ENCODE measurements around the gene IL36B.

The IL36B gene

DNA sequence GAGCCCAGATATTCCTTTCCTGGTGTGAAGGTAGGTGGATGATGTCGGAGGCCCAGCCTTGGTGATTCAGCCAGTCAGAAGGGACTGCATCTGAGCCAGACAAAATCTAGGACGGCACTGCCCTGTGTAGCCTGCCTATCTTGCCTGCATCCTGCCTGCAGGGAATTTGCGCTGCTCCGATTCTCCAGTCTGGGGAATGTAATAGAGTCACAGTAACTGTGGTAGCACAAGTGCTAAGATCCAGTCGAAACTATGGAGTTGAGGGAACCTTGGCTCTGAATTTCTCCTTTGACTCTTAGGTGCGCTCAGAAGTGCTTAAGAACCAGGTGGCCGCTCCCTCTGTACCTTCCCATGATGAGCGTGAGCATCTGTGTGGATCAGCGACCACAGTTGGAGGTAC, 15.9 kb downstream of the IL36B start:
- H3K27ac ChIP-seq = no peak overlapping the region
- H3K36me3 ChIP-seq (ENCODE audit: insufficient read depth) = no peaks in the 10 kb centered on the region
- H3K4me2 ChIP-seq = no peak overlapping the region
- no peaks in the 10 kb centered on the region for H3K4me1 ChIP-seq (ENCODE audit: low read depth, poor library complexity, severe bottlenecking)
- no peaks in the 10 kb centered on the region for H3K79me2 ChIP-seq (ENCODE audit: insufficient read depth, low read depth)
- H4K20me1 ChIP-seq (ENCODE audit: insufficient read depth) = no peaks in the 10 kb centered on the region
- no peaks in the 10 kb centered on the region for H3K27me3 ChIP-seq (ENCODE audit: insufficient read depth, low read depth)
- TF ChIP-seq, protein P1, sequence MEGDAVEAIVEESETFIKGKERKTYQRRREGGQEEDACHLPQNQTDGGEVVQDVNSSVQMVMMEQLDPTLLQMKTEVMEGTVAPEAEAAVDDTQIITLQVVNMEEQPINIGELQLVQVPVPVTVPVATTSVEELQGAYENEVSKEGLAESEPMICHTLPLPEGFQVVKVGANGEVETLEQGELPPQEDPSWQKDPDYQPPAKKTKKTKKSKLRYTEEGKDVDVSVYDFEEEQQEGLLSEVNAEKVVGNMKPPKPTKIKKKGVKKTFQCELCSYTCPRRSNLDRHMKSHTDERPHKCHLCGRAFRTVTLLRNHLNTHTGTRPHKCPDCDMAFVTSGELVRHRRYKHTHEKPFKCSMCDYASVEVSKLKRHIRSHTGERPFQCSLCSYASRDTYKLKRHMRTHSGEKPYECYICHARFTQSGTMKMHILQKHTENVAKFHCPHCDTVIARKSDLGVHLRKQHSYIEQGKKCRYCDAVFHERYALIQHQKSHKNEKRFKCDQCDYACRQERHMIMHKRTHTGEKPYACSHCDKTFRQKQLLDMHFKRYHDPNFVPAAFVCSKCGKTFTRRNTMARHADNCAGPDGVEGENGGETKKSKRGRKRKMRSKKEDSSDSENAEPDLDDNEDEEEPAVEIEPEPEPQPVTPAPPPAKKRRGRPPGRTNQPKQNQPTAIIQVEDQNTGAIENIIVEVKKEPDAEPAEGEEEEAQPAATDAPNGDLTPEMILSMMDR (conservative IDR thresholded peaks at IDR 0.05; ENCODE audit: low read depth, low read length) = no peak
- no peak overlapping the region for H3K4me3 ChIP-seq (IDR thresholded peaks at IDR 0.05; ENCODE audit: insufficient read depth, low read depth, low read length)
- no peak overlapping the region for H3K9ac ChIP-seq
- H2AFZ ChIP-seq (ENCODE audit: low read depth) = no peak overlapping the region

DNA sequence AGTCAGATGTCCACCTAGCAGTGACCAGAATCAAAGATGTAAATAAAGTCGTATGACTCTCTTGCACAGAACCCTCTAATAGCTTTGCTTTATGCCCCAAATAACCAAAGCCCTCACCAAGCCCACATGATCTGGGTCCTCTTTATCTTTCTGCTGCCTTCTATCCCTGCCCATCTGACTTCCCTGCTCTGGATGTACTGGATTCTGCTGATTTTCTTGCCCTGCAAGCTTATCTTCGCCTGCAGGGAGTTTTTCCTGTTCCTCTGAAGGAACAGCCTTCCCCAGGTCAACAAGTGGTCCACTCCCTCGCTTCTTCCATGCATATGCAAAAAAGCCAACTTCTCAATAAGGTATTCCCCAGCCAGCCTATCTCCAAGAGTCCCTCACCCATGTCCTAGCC, 18.7 kb downstream of the IL36B start:
- Histone ChIP-seq H3K27ac (no peak overlapping the region), H2AFZ (ENCODE audit: low read depth) (no peak overlapping the region), H3K4me1 (ENCODE audit: low read depth, poor library complexity, severe bottlenecking) (no peaks in the 10 kb centered on the region), H3K4me3 (IDR thresholded peaks at IDR 0.05; ENCODE audit: insufficient read depth, low read depth, low read length) (no peak overlapping the region), H3K79me2 (ENCODE audit: insufficient read depth, low read depth) (no peaks in the 10 kb centered on the region), H3K27me3 (ENCODE audit: insufficient read depth, low read depth) (no peaks in the 10 kb centered on the region), H4K20me1 (ENCODE audit: insufficient read depth) (no peaks in the 10 kb centered on the region), H3K4me2 (no peak overlapping the region), H3K9ac (no peak overlapping the region), H3K36me3 (ENCODE audit: insufficient read depth) (no peaks in the 10 kb centered on the region)
- TF ChIP-seq, protein P1 (conservative IDR thresholded peaks at IDR 0.05; ENCODE audit: low read depth, low read length) = no peak

GRCh38 chr2:113032737-113033136, 19.9 kb downstream of the IL36B start:
- no peak overlapping the region for H2AFZ ChIP-seq (ENCODE audit: low read depth)
- no peaks in the 10 kb centered on the region for H3K79me2 ChIP-seq (ENCODE audit: insufficient read depth, low read depth)
- no peaks in the 10 kb centered on the region for H4K20me1 ChIP-seq (ENCODE audit: insufficient read depth)
- TF ChIP-seq, protein P1 (conservative IDR thresholded peaks at IDR 0.05; ENCODE audit: low read depth, low read length) = no peak
- no peak overlapping the region for H3K27ac ChIP-seq
- no peak overlapping the region for H3K4me3 ChIP-seq (IDR thresholded peaks at IDR 0.05; ENCODE audit: insufficient read depth, low read depth, low read length)
- no peaks in the 10 kb centered on the region for H3K36me3 ChIP-seq (ENCODE audit: insufficient read depth)
- H3K9ac ChIP-seq = no peak overlapping the region
- H3K27me3 ChIP-seq (ENCODE audit: insufficient read depth, low read depth) = no peaks in the 10 kb centered on the region
- H3K4me2 ChIP-seq = no peak overlapping the region
- no peaks in the 10 kb centered on the region for H3K4me1 ChIP-seq (ENCODE audit: low read depth, poor library complexity, severe bottlenecking)

DNA sequence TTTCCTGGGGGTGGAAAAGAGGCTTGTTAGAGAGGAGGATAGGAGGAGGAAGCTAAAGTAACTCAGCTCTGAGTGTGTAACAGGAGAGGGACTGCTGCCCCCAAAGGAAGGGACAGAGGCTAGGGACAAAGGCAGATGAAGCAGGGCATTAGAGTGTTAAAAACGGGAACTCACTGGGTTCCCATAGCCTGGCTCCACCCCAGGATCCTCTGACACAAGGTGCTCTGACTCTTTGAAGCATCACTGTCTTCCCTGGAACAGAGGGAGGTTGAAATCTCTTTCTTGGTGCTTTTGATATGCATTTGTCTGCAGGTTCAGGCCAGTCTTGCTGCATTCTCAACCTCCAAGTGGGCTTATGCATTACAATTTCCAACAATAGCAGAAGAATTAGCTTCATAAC, 24.6 kb downstream of the IL36B start:
- Histone ChIP-seq H3K27me3 (ENCODE audit: insufficient read depth, low read depth) (no peaks in the 10 kb centered on the region), H2AFZ (ENCODE audit: low read depth) (no peak overlapping the region), H3K4me2 (no peak overlapping the region), H3K27ac (no peak overlapping the region), H3K79me2 (ENCODE audit: insufficient read depth, low read depth) (no peaks in the 10 kb centered on the region), H3K4me3 (IDR thresholded peaks at IDR 0.05; ENCODE audit: insufficient read depth, low read depth, low read length) (no peak overlapping the region), H3K36me3 (ENCODE audit: insufficient read depth) (no peaks in the 10 kb centered on the region), H4K20me1 (ENCODE audit: insufficient read depth) (no peaks in the 10 kb centered on the region), H3K9ac (no peak overlapping the region), H3K4me1 (ENCODE audit: low read depth, poor library complexity, severe bottlenecking) (no peaks in the 10 kb centered on the region)
- TF ChIP-seq, protein P1 (conservative IDR thresholded peaks at IDR 0.05; ENCODE audit: low read depth, low read length) = no peak
